HepG2 (cell line): Measurements from ENCODE around the gene CLEC9A. TPM values are rescaled to one million over a fixed set of nuclear protein-coding genes. Genes with fewer than 3 reads are reported as not detected.

Source experiments
- ATAC-seq: fragments of 200-7000 bp; cut with Tn5 transposase; 3 replicates; pipeline ENCODE4 v1.9.1; 2020; ENCODE audit warnings: mild to moderate bottlenecking, moderate library complexity
- BruUV-seq: library from RNA; stranded (reverse); fragments of 400-500 nt; replicated peaks from 2 replicates; lab custom pipeline; 2021; lab: Mats Ljungman, UMichigan
- CTCF ChIA-PET: fragments of 300-600 bp; formaldehyde crosslinking; extraction: SDS; loops from one replicate; lab custom pipeline; 2021; ENCODE audit warnings: low total read pairs, inconsistent platforms, low intra/inter-chr PET ratio; lab: Yijun Ruan, JAX
- POLR2A ChIA-PET: fragments of 350-600 bp; sonication (Branson Sonifier 250); formaldehyde crosslinking; loops from one replicate; lab custom pipeline; 2020; ENCODE audit warnings: antibody characterized with exemption, inconsistent platforms; lab: Yijun Ruan, JAX
- DNase-seq: peaks from one replicate; pipeline ENCODE4 v3.0.0-alpha.2; 2015; ENCODE audit warnings: low spot score
- FAIRE-seq: peaks from 3 replicates; lab custom pipeline; 2011; peaks lifted over from hg19 to GRCh38; lab: Jason Lieb, UNC
- H2AFZ ChIP-seq: one replicate; pipeline ENCODE4 v1.6.1; 2011; ENCODE audit warnings: low read length, inconsistent platforms
- H3K27ac ChIP-seq: fragments of 300-600 bp; 3 replicates; pipeline ENCODE4 v1.8.0; 2011; ENCODE audit warnings: mixed run types, mild to moderate bottlenecking, mixed read lengths, low read length, inconsistent platforms; ENCODE audit not compliant: insufficient read depth; ENCODE audit errors: extremely low read length
- H3K27me3 ChIP-seq, 2 experiments: fragments of 200-600 bp in 1 of 2; 2 replicates in 1 of 2; 3 replicates in 1 of 2; pipeline versions ENCODE4 v1.6.0 to v1.8.0; 2011; ENCODE audit warnings: low read length in 2 of 2, mild to moderate bottlenecking in 2 of 2, moderate library complexity in 2 of 2, inconsistent platforms in 1 of 2; ENCODE audit not compliant: insufficient read depth in 2 of 2, control insufficient read depth in 1 of 2
- H3K36me3 ChIP-seq, 2 experiments: fragments of 200-600 bp in 1 of 2; replicated peaks in 1 of 2; 2 replicates in 1 of 2; 3 replicates in 1 of 2; pipeline versions ENCODE4 v1.5.1 to v1.8.0; 2011; ENCODE audit warnings: low read length in 2 of 2, inconsistent platforms in 1 of 2; ENCODE audit not compliant: insufficient read depth in 2 of 2, control insufficient read depth in 1 of 2
- H3K4me1 ChIP-seq: 2 replicates; pipeline ENCODE4 v1.5.1; 2012; ENCODE audit warnings: low read length, inconsistent platforms; ENCODE audit not compliant: insufficient read depth
- H3K4me2 ChIP-seq: 2 replicates; pipeline ENCODE4 v1.6.0; 2011; ENCODE audit warnings: low read depth, low read length, inconsistent platforms
- H3K4me3 ChIP-seq, 3 experiments: fragments of 200-600 bp in 1 of 3; sonication (generic), shearing (Covaris generic) in 1 of 3; replicated peaks in 1 of 3; 2 replicates each; pipeline ENCODE4 v1.5.1; 2011 to 2016; ENCODE audit warnings: low read length in 3 of 3, inconsistent platforms in 2 of 3, low read depth in 2 of 3, mild to moderate bottlenecking in 2 of 3, control low read depth in 1 of 3, mixed read lengths in 1 of 3; ENCODE audit not compliant: insufficient read depth in 1 of 3
- H3K79me2 ChIP-seq: one replicate; pipeline ENCODE4 v1.6.1; 2011; ENCODE audit warnings: low read length, inconsistent platforms; ENCODE audit not compliant: insufficient read depth
- H3K9ac ChIP-seq: 2 replicates; pipeline ENCODE4 v1.6.0; 2011; ENCODE audit warnings: mild to moderate bottlenecking, low read depth, low read length, inconsistent platforms; ENCODE audit not compliant: insufficient read depth
- H3K9me3 ChIP-seq: 2 replicates; pipeline ENCODE4 v1.5.1; 2012; ENCODE audit warnings: mild to moderate bottlenecking, low read length
- H4K20me1 ChIP-seq: 2 replicates; pipeline ENCODE4 v1.6.0; 2011; ENCODE audit warnings: inconsistent platforms, mild to moderate bottlenecking, low read length, moderate library complexity; ENCODE audit not compliant: insufficient read depth
- AKAP8 ChIP-seq: sonication (generic); formaldehyde crosslinking; IDR thresholded peaks from 2 replicates; pipeline ENCODE4 v1.5.1; 2020; ENCODE audit warnings: mild to moderate bottlenecking, missing genetic modification reagents
- ATF7 ChIP-seq, 2 experiments: fragments of 450-650 bp in 1 of 2; sonication (generic) in 1 of 2; formaldehyde crosslinking in 1 of 2; IDR thresholded peaks; 2 replicates each; pipeline versions ENCODE4 v1.4.0 to v1.6.1; 2016 to 2020; ENCODE audit warnings: antibody characterized with exemption in 1 of 2, mild to moderate bottlenecking in 1 of 2, missing genetic modification reagents in 1 of 2
- DR1 ChIP-seq: sonication (generic); formaldehyde crosslinking; IDR thresholded peaks from 2 replicates; pipeline ENCODE4 v1.8.0; 2021; ENCODE audit warnings: mild to moderate bottlenecking, missing genetic modification reagents, inconsistent platforms
- EP300 ChIP-seq, 3 experiments: sonication (generic) in 1 of 3; formaldehyde crosslinking in 1 of 3; IDR thresholded peaks; 2 replicates each; pipeline versions ENCODE4 v1.5.1 to v1.6.1; 2011 to 2020; ENCODE audit warnings: low read depth in 2 of 3, low read length in 2 of 3, borderline replicate concordance in 1 of 3, improper control_type of control experiment in 1 of 3, mild to moderate bottlenecking in 1 of 3, missing genetic modification reagents in 1 of 3, moderate library complexity in 1 of 3
- SMAD9 ChIP-seq: sonication (generic); formaldehyde crosslinking; IDR thresholded peaks from 2 replicates; pipeline ENCODE4 v1.5.1; 2020; ENCODE audit warnings: mild to moderate bottlenecking, missing genetic modification reagents
- ZFP36L1 ChIP-seq: sonication (generic); formaldehyde crosslinking; IDR thresholded peaks from 2 replicates; pipeline ENCODE4 v1.8.0; 2022; ENCODE audit warnings: mild to moderate bottlenecking, missing genetic modification reagents, moderate library complexity
- ZNF572 ChIP-seq: sonication (generic); formaldehyde crosslinking; IDR thresholded peaks from 2 replicates; pipeline ENCODE4 v1.5.1; 2020; ENCODE audit warnings: mild to moderate bottlenecking, missing genetic modification reagents
- ZNF577 ChIP-seq: sonication (generic); formaldehyde crosslinking; IDR thresholded peaks from 2 replicates; pipeline ENCODE4 v1.4.0; 2020; ENCODE audit warnings: mild to moderate bottlenecking, low read depth, missing genetic modification reagents, borderline replicate concordance
- ZNF737 ChIP-seq: sonication (generic); formaldehyde crosslinking; IDR thresholded peaks from 2 replicates; pipeline ENCODE4 v1.5.0; 2020; ENCODE audit warnings: missing genetic modification reagents, mild to moderate bottlenecking, borderline replicate concordance
- WGBS: methylation state at CpG from one replicate; pipeline ENCODE4 v1.1.6; 2017; ENCODE audit warnings: low lambda C conversion rate; 5-methylcytosine and 5-hydroxymethylcytosine counted together
- in situ Hi-C: cut with HindIII; loops from 2 replicates; pipeline ENCODE4 v1.10.0; 2017; ENCODE audit warnings: low pct_unique_long_range_greater_than_20kb; ENCODE audit not compliant: extremely low pct_ligation_motif_present
- intact Hi-C: fragments of 100-400 bp; cut with micrococcal nuclease; formaldehyde crosslinking; loops from one replicate; pipeline ENCODE4 v1.10.0; 2022; ENCODE audit not compliant: unreplicated experiment
- polyA plus RNA-seq, 8 experiments: library from polyadenylated mRNA; depleted of rRNA in 3 of 8; stranded (reverse) in 7 of 8; unstranded in 1 of 8; fragments of >200 nt; fragmentation: Illumina TruSeq in 4 of 8; extraction: Trizol in 4 of 8; gene quantifications; 2 replicates each; pipeline versions ENCODE4 v1.2.1 to v1.2.3, GENCODE V29; 2011 to 2016; ENCODE audit warnings: low read depth in 4 of 8, missing spikeins in 1 of 8, mixed read lengths in 1 of 8; ENCODE audit not compliant: insufficient read depth in 1 of 8
- total RNA-seq, 5 experiments: library from RNA; depleted of rRNA; stranded (reverse); fragments of >200 nt; fragmentation: Illumina TruSeq; extraction: Trizol; gene quantifications; 2 replicates each; pipeline ENCODE4 v1.2.3, GENCODE V29; 2016; ENCODE audit warnings: low read depth in 1 of 5
- TF ChIP-seq, protein P1 (sequence below): sonication (generic); formaldehyde crosslinking; IDR thresholded peaks from 2 replicates; pipeline ENCODE4 v1.4.0; 2020; ENCODE audit warnings: mild to moderate bottlenecking, missing genetic modification reagents
- TF ChIP-seq, protein P2 (sequence below): sonication (generic); formaldehyde crosslinking; IDR thresholded peaks from 2 replicates; pipeline ENCODE4 v1.8.1; 2023; ENCODE audit warnings: mild to moderate bottlenecking, inconsistent platforms, moderate library complexity, missing genetic modification reagents, borderline replicate concordance
- TF ChIP-seq, protein P3 (sequence below): sonication (generic); formaldehyde crosslinking; IDR thresholded peaks from 2 replicates; pipeline ENCODE4 v1.9.0; 2021; ENCODE audit warnings: missing genetic modification reagents, mild to moderate bottlenecking, borderline replicate concordance
- TF ChIP-seq, protein P4 (sequence below): IDR thresholded peaks from 2 replicates; pipeline ENCODE4 v1.6.1; 2018; ENCODE audit warnings: missing genetic modification reagents
- TF ChIP-seq, protein P5 (sequence below): sonication (generic); formaldehyde crosslinking; IDR thresholded peaks from 2 replicates; pipeline ENCODE4 v1.4.0; 2020; ENCODE audit warnings: missing genetic modification reagents, borderline replicate concordance

CLEC9A gene
- total and polyA plus RNA-seq, 2 of the 13 experiments (the other 11 are each of a cell fraction or from before 2014, with no cell fraction given), result not detected

DNA sequence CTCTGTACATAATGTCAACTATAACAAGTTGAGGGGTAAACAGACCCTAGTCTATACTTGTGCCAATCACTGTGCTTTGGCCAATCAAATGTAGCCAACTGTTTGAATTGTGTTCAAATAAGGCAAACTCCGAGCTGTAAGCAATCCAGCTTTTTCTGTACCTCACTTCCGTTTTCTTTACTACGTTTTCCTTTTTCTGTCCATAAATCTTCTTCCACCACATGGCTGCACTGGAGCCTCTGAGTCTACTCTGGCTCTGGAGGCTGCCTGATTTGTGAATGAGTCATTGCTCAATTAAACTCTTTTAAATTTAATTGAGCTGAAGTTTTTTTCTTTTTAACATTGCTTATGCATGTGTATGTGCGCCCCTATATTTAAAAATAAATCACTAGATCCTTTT lies 38.6 kb downstream of the CLEC9A start (continued):
- no peak for TF ChIP-seq ZFP36L1 (CRISPR knock-in tag)
- TF ChIP-seq, protein P1, sequence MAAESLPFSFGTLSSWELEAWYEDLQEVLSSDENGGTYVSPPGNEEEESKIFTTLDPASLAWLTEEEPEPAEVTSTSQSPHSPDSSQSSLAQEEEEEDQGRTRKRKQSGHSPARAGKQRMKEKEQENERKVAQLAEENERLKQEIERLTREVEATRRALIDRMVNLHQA (CRISPR knock-in tag), result no peak
- no peak for TF ChIP-seq SMAD9 (CRISPR knock-in tag)
- no peak for TF ChIP-seq DR1 (CRISPR knock-in tag)
- TF ChIP-seq, protein P2, sequence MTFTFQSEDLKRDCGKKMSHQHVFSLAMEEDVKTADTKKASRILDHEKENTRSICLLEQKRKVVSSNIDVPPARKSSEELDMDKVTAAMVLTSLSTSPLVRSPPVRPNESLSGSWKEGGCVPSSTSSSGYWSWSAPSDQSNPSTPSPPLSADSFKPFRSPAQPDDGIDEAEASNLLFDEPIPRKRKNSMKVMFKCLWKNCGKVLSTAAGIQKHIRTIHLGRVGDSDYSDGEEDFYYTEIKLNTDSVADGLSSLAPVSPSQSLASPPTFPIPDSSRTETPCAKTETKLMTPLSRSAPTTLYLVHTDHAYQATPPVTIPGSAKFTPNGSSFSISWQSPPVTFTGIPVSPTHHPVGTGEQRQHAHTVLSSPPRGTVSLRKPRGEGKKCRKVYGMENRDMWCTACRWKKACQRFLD (CRISPR knock-in tag), result no peak
- TF ChIP-seq EP300 (IDR thresholded peaks at IDR 0.05; ENCODE audit: low read depth in 2 of 2, low read length in 2 of 2), result no peak
- TF ChIP-seq EP300 (CRISPR knock-in tag; IDR thresholded peaks at IDR 0.05; ENCODE audit: borderline replicate concordance), result no peak
- TF ChIP-seq, all 625 proteins: peak for 0

DNA sequence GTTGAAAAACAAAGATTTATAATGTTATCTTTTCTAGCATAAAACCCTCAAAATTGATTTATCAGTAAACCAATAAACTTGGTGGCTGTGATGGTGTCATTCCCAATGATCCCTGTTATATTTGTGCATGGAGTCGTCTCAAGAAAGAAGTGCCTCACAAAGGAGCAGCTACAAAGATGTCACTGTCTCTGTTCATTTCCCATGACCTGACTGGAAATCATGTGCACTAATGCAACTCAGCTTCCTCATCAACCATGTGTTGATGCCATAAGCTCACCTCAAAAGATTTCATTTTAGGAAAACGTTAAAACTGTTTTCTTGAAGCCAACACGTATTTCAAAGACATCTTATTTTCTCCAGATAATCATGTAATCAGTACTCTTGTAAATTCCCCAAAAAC lies 39.5 kb downstream of the CLEC9A start:
- H3K9me3 ChIP-seq, result no peaks in the 10 kb centered on the region
- FAIRE-seq (no peak), ATAC-seq (no peak)
- TF ChIP-seq, protein P3, sequence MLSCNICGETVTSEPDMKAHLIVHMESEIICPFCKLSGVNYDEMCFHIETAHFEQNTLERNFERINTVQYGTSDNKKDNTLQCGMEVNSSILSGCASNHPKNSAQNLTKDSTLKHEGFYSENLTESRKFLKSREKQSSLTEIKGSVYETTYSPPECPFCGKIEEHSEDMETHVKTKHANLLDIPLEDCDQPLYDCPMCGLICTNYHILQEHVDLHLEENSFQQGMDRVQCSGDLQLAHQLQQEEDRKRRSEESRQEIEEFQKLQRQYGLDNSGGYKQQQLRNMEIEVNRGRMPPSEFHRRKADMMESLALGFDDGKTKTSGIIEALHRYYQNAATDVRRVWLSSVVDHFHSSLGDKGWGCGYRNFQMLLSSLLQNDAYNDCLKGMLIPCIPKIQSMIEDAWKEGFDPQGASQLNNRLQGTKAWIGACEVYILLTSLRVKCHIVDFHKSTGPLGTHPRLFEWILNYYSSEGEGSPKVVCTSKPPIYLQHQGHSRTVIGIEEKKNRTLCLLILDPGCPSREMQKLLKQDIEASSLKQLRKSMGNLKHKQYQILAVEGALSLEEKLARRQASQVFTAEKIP (CRISPR knock-in tag), result no peak
- no peak for TF ChIP-seq AKAP8 (CRISPR knock-in tag)
- no peak for TF ChIP-seq ZNF572 (CRISPR knock-in tag)
- TF ChIP-seq ATF7 (IDR thresholded peaks at IDR 0.05), result no peak
- TF ChIP-seq ATF7 (CRISPR knock-in tag; IDR thresholded peaks at IDR 0.05), result no peak
- TF ChIP-seq, protein P4, sequence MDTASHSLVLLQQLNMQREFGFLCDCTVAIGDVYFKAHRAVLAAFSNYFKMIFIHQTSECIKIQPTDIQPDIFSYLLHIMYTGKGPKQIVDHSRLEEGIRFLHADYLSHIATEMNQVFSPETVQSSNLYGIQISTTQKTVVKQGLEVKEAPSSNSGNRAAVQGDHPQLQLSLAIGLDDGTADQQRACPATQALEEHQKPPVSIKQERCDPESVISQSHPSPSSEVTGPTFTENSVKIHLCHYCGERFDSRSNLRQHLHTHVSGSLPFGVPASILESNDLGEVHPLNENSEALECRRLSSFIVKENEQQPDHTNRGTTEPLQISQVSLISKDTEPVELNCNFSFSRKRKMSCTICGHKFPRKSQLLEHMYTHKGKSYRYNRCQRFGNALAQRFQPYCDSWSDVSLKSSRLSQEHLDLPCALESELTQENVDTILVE, result no peak
- TF ChIP-seq, protein P5, sequence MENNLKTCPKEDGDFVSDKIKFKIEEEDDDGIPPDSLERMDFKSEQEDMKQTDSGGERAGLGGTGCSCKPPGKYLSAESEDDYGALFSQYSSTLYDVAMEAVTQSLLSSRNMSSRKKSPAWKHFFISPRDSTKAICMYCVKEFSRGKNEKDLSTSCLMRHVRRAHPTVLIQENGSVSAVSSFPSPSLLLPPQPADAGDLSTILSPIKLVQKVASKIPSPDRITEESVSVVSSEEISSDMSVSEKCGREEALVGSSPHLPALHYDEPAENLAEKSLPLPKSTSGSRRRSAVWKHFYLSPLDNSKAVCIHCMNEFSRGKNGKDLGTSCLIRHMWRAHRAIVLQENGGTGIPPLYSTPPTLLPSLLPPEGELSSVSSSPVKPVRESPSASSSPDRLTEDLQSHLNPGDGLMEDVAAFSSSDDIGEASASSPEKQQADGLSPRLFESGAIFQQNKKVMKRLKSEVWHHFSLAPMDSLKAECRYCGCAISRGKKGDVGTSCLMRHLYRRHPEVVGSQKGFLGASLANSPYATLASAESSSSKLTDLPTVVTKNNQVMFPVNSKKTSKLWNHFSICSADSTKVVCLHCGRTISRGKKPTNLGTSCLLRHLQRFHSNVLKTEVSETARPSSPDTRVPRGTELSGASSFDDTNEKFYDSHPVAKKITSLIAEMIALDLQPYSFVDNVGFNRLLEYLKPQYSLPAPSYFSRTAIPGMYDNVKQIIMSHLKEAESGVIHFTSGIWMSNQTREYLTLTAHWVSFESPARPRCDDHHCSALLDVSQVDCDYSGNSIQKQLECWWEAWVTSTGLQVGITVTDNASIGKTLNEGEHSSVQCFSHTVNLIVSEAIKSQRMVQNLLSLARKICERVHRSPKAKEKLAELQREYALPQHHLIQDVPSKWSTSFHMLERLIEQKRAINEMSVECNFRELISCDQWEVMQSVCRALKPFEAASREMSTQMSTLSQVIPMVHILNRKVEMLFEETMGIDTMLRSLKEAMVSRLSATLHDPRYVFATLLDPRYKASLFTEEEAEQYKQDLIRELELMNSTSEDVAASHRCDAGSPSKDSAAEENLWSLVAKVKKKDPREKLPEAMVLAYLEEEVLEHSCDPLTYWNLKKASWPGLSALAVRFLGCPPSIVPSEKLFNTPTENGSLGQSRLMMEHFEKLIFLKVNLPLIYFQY (CRISPR knock-in tag), result no peak
- TF ChIP-seq ZNF737 (CRISPR knock-in tag), result no peak
- TF ChIP-seq ZNF577, result no peak

More for the DNA sequence above, 39.5 kb downstream of the CLEC9A start:
- no peak overlapping the region for H3K4me3 ChIP-seq
- intact Hi-C loops (no loop called here), in situ Hi-C loops (no loop called here)
- H3K36me3 ChIP-seq, result no peaks in the 10 kb centered on the region
- POLR2A ChIA-PET, result no interaction called here
- CTCF ChIA-PET, result no interaction called here
- WGBS, result 0% methylated on average over 3 of the region's 3 CpGs
- DNase-seq, result no peak
- BruUV-seq, result no TSS peak
- no peaks in the 10 kb centered on the region for H4K20me1 ChIP-seq
- no peak overlapping the region for H3K9ac ChIP-seq
- no peaks in the 10 kb centered on the region for H3K79me2 ChIP-seq
- no peak overlapping the region for H2AFZ ChIP-seq
- no peak overlapping the region for H3K4me2 ChIP-seq
- peaks cover 2 to 4% of the 10 kb centered on the region in 2 experiments; a peak in 1 of 5 replicates for H3K27me3 ChIP-seq
- H3K27ac ChIP-seq, result no peak overlapping the region
- no peaks in the 10 kb centered on the region for H3K4me1 ChIP-seq
